ENCODE results near the gene ANKRD13B.

DNA sequence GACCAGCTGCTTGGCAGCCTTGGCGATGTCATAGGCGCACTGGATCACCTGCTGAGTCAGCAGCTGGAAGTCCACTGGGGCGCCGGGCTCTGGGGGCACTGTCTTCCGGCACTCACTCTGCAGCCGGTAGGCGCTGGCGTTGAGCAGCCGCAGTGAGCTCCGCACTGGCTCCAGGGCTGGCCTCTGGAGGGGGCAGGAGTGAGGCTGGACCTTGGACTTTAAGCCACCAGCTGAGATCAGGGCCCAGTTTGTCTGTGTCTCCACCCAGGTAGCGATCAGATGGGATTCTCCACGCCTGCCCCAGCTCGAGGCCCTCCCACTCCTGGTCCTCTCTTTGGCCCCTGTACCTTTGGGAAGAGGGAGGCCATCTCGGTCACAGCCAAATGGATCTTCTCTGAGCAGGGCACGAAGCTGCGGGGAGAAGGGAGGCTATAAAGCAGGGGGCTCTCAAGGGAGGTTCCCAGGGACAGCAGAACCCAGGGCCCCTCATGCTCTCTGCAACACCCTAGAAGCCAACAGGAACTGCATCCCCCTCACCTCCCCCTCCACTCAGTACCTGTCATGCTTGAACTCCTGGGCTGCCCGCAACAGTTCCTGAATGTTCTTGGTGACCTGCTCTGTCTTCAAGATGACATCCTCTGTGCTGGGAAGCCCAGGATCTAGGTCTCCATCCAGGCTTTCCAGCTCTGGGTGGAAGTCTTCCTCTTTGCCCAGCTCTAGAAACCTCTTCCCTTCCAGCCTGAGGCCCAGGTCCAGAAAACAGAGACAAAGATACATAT lies 18.0 kb upstream of the ANKRD13B start:
- TF ChIP-seq, protein P1, sequence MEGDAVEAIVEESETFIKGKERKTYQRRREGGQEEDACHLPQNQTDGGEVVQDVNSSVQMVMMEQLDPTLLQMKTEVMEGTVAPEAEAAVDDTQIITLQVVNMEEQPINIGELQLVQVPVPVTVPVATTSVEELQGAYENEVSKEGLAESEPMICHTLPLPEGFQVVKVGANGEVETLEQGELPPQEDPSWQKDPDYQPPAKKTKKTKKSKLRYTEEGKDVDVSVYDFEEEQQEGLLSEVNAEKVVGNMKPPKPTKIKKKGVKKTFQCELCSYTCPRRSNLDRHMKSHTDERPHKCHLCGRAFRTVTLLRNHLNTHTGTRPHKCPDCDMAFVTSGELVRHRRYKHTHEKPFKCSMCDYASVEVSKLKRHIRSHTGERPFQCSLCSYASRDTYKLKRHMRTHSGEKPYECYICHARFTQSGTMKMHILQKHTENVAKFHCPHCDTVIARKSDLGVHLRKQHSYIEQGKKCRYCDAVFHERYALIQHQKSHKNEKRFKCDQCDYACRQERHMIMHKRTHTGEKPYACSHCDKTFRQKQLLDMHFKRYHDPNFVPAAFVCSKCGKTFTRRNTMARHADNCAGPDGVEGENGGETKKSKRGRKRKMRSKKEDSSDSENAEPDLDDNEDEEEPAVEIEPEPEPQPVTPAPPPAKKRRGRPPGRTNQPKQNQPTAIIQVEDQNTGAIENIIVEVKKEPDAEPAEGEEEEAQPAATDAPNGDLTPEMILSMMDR (IDR thresholded peaks at IDR 0.05): no peak
- TF ChIP-seq EZH2phosphoT487 (IDR thresholded peaks at IDR 0.05) (no peak), EZH2 (IDR thresholded peaks at IDR 0.05) (no peak)
